CD14-positive monocyte (primary cell): ENCODE measurements around the gene MTA1. TPM values are rescaled to one million over a fixed set of nuclear protein-coding genes. Genes with fewer than 3 reads are reported as not detected.

Experiments
- DNase-seq, 3 donors: peaks; one replicate each; pipeline ENCODE4 v3.0.0-alpha.2; 2011 to 2022
- H2AFZ ChIP-seq: 2 replicates; pipeline ENCODE4 v1.6.0; 2012; ENCODE audit warnings: mild to moderate bottlenecking, low read depth, low read length, inconsistent platforms; ENCODE audit not compliant: insufficient read depth, poor library complexity, severe bottlenecking
- H3K27ac ChIP-seq, 2 donors: 1 replicate in 1 of 2; 2 replicates in 1 of 2; pipeline ENCODE4 v1.5.1; 2012 to 2013; ENCODE audit warnings: low read length in 2 of 2, control low read depth in 1 of 2, inconsistent platforms in 1 of 2, low read depth in 1 of 2, mild to moderate bottlenecking in 1 of 2
- H3K27me3 ChIP-seq, 2 donors: one replicate each; pipeline versions ENCODE4 v1.6.0 to v1.6.1; 2011 to 2013; ENCODE audit warnings: low read length in 2 of 2; ENCODE audit not compliant: control insufficient read depth in 2 of 2, insufficient read depth in 2 of 2
- H3K36me3 ChIP-seq, 2 donors: replicated peaks in 1 of 2; 1 replicate in 1 of 2; 2 replicates in 1 of 2; pipeline versions ENCODE4 v1.5.1 to v1.6.1; 2012 to 2013; ENCODE audit warnings: low read length in 2 of 2, control low read depth in 1 of 2, inconsistent platforms in 1 of 2, mild to moderate bottlenecking in 1 of 2; ENCODE audit not compliant: insufficient read depth in 2 of 2, control insufficient read depth in 1 of 2
- H3K4me1 ChIP-seq, 2 donors: 1 replicate in 1 of 2; 2 replicates in 1 of 2; pipeline versions ENCODE4 v1.5.1 to v1.6.1; 2012 to 2013; ENCODE audit warnings: low read length in 2 of 2, control low read depth in 1 of 2, inconsistent platforms in 1 of 2, mild to moderate bottlenecking in 1 of 2, moderate library complexity in 1 of 2; ENCODE audit not compliant: insufficient read depth in 2 of 2, control insufficient read depth in 1 of 2
- H3K4me2 ChIP-seq: replicated peaks from 2 replicates; pipeline ENCODE3; 2012; ENCODE audit warnings: low read length, moderate library complexity, mild to moderate bottlenecking; ENCODE audit not compliant: poor library complexity, severe bottlenecking; ENCODE audit errors: extremely low read depth
- H3K4me3 ChIP-seq, 3 experiments: fragments of 200-600 bp in 1 of 3; sonication (generic) in 1 of 3; replicated peaks in 1 of 3; 1 replicate in 2 of 3; 2 replicates in 1 of 3; pipeline ENCODE4 v1.5.1; 2011 to 2013; ENCODE audit warnings: low read length in 3 of 3, mild to moderate bottlenecking in 3 of 3, control low read depth in 2 of 3, low read depth in 2 of 3, inconsistent platforms in 1 of 3, moderate library complexity in 1 of 3
- H3K79me2 ChIP-seq: 2 replicates; pipeline ENCODE4 v1.6.0; 2012; ENCODE audit warnings: mild to moderate bottlenecking, control low read depth, inconsistent platforms, low read length, moderate library complexity; ENCODE audit not compliant: insufficient read depth
- H3K9ac ChIP-seq: 2 replicates; pipeline ENCODE4 v1.6.0; 2017; ENCODE audit warnings: low read length, mild to moderate bottlenecking; ENCODE audit not compliant: insufficient read depth, poor library complexity, severe bottlenecking
- H3K9me3 ChIP-seq, 2 donors: replicated peaks in 1 of 2; 1 replicate in 1 of 2; 2 replicates in 1 of 2; pipeline versions ENCODE4 v1.5.1 to v1.6.1; 2012 to 2013; ENCODE audit warnings: low read length in 2 of 2, control low read depth in 1 of 2; ENCODE audit not compliant: control insufficient read depth in 1 of 2, insufficient read depth in 1 of 2
- H4K20me1 ChIP-seq: 2 replicates; pipeline ENCODE4 v1.6.0; 2012; ENCODE audit warnings: mild to moderate bottlenecking, low read length, control low read depth, moderate library complexity; ENCODE audit not compliant: insufficient read depth
- H3K27ac Mint-ChIP-seq, 7 donors: one replicate each; pipeline ENCODE4 v1.8.0; 2020; ENCODE audit warnings: mild to moderate bottlenecking in 7 of 7, mixed read lengths in 7 of 7, moderate library complexity in 6 of 7, inconsistent platforms in 2 of 7
- H3K27me3 Mint-ChIP-seq, 3 donors: one replicate each; pipeline ENCODE4 v1.8.0; 2021 to 2022; ENCODE audit warnings: low read depth in 3 of 3, mild to moderate bottlenecking in 3 of 3, mixed read lengths in 3 of 3, moderate library complexity in 3 of 3, inconsistent platforms in 1 of 3
- H3K36me3 Mint-ChIP-seq, 2 donors: one replicate each; pipeline ENCODE4 v1.8.0; 2020; ENCODE audit warnings: mixed read lengths in 2 of 2, inconsistent platforms in 1 of 2, mild to moderate bottlenecking in 1 of 2
- H3K4me1 Mint-ChIP-seq: one replicate; pipeline ENCODE4 v1.8.0; 2020; ENCODE audit warnings: mild to moderate bottlenecking, mixed read lengths
- H3K4me3 Mint-ChIP-seq, 2 donors: one replicate each; pipeline ENCODE4 v1.8.0; 2020; ENCODE audit warnings: mild to moderate bottlenecking in 2 of 2, mixed read lengths in 2 of 2, moderate library complexity in 1 of 2
- H3K9me3 Mint-ChIP-seq, 7 donors: one replicate each; pipeline ENCODE4 v1.8.0; 2020 to 2022; ENCODE audit warnings: mixed read lengths in 7 of 7, mild to moderate bottlenecking in 6 of 7, moderate library complexity in 6 of 7, inconsistent platforms in 2 of 7
- CTCF ChIP-seq: fragments of 200-600 bp; IDR thresholded peaks from one replicate; pipeline ENCODE4 v1.8.0; 2022; ENCODE audit warnings: antibody characterized with exemption, mild to moderate bottlenecking
- WGBS: methylation state at CpG from one replicate; pipeline ENCODE4 v1.1.5; 2013; ENCODE audit warnings: missing lambda C conversion rate; ENCODE audit not compliant: insufficient coverage; 5-methylcytosine and 5-hydroxymethylcytosine counted together
- intact Hi-C, 2 donors: fragments of 100-400 bp; cut with micrococcal nuclease; formaldehyde crosslinking; loops; one replicate each; pipeline versions ENCODE4 v1.15.0 to v1.15.1; 2023
- polyA plus RNA-seq, 3 donors: library from polyadenylated mRNA; depleted of rRNA in 1 of 3; unstranded in 2 of 3; stranded (reverse) in 1 of 3; fragments of 300-500 nt in 2 of 3; fragments of >200 nt in 1 of 3; fragmentation: Illumina TruSeq in 2 of 3; gene quantifications; 1 replicate in 2 of 3; 2 replicates in 1 of 3; pipeline ENCODE4 v1.2.3, GENCODE V29; 2012 to 2021

The MTA1 gene
- polyA plus RNA-seq, 3 donors = 0.91 to 102 (median 2.0) TPM

GRCh38 chr14:105480199-105480746 lies 60.6 kb downstream of the MTA1 start:
- Mint-ChIP-seq H3K27me3 (peaks cover 53 to 86% (median 58%) of the 10 kb centered on the region in 3 donors), H3K4me1 (peaks cover 46% of the 10 kb centered on the region), H3K4me3 (peak overlapping the region in 1 of 2 donors; percentile 88), H3K9me3 (peaks cover 5 to 27% (median 17%) of the 10 kb centered on the region in 7 donors), H3K27ac (peak overlapping the region in 5 of 7 donors; percentile 46 to 99 (median 99)), H3K36me3 (peaks cover 5 to 8% of the 10 kb centered on the region in 2 donors)
- peaks cover 45 to 58% of the 10 kb centered on the region in 2 donors for H3K4me1 ChIP-seq
- no peak overlapping the region for H3K9ac ChIP-seq
- intact Hi-C loops = loop anchor here (2.0 to 10.0 kb wide), 3 partner anchors 81 to 415 kb away; partner anchors contain the start of genes GPR132 (in 1 of the 2) and TEX22 (in 1 of the 2)
- H2AFZ ChIP-seq = no peak overlapping the region
- no peaks in the 10 kb centered on the region for H3K36me3 ChIP-seq
- peak overlapping the region; percentile 79 for H3K4me2 ChIP-seq
- peaks cover 19 to 70% of the 10 kb centered on the region in 2 donors for H3K27me3 ChIP-seq
- TF ChIP-seq CTCF = no peak
- peaks cover 9 to 25% of the 10 kb centered on the region in 2 donors for H3K9me3 ChIP-seq
- no peak overlapping the region for H3K4me3 ChIP-seq
- no peak overlapping the region for H3K27ac ChIP-seq
- 47% methylated on average over 10 of the region's 15 CpGs for WGBS
- H4K20me1 ChIP-seq = peaks cover 7% of the 10 kb centered on the region
- no peak for DNase-seq
- no peaks in the 10 kb centered on the region for H3K79me2 ChIP-seq

GRCh38 chr14:105480807-105481801 lies 61.5 kb downstream of the MTA1 start:
- peak overlapping the region; percentile 82 to 99 for H3K27ac ChIP-seq
- peak overlapping the region; percentile 97 for H3K9ac ChIP-seq
- H3K9me3 ChIP-seq = peaks cover 9 to 17% of the 10 kb centered on the region in 2 donors
- H3K4me3 Mint-ChIP-seq = peak overlapping the region; percentile 75 to 88
- H2AFZ ChIP-seq = peak overlapping the region; percentile 56
- H3K27ac Mint-ChIP-seq = peak overlapping the region; percentile 96 to 99 (median 99)
- H3K79me2 ChIP-seq = no peaks in the 10 kb centered on the region
- peak overlapping the region; percentile 18 to 72 (median 52) for H3K4me3 ChIP-seq
- WGBS = under 1% methylated on average over 27 of the region's 35 CpGs
- H3K27me3 Mint-ChIP-seq = peaks cover 52 to 86% (median 58%) of the 10 kb centered on the region in 3 donors
- peak overlapping the region; percentile 79 for H3K4me2 ChIP-seq
- peak; percentile 99 for TF ChIP-seq CTCF
- H3K36me3 ChIP-seq = no peaks in the 10 kb centered on the region
- H3K4me1 ChIP-seq = peaks cover 49 to 64% of the 10 kb centered on the region in 2 donors
- peaks cover 51% of the 10 kb centered on the region for H3K4me1 Mint-ChIP-seq
- peaks cover under 1% of the 10 kb centered on the region for H4K20me1 ChIP-seq
- peaks cover 5 to 12% of the 10 kb centered on the region in 2 donors for H3K36me3 Mint-ChIP-seq
- intact Hi-C loops = loop anchor here (1.0 to 10.0 kb wide), 4 partner anchors 8 to 416 kb away; partner anchors contain the start of genes GPR132 (in 1 of the 2) and TEX22 (in 1 of the 2)
- peaks cover 5 to 24% (median 17%) of the 10 kb centered on the region in 7 donors for H3K9me3 Mint-ChIP-seq
- DNase-seq = peak; percentile 91 to 92 (median 91)
- H3K27me3 ChIP-seq = peaks cover 10 to 70% of the 10 kb centered on the region in 2 donors
